Left lung (tissue), 10 donors: ENCODE results near the gene ABLIM3. TPM values are rescaled to one million over a fixed set of nuclear protein-coding genes. Genes with fewer than 3 reads are reported as not detected.

Experiments used
- ATAC-seq: fragments of 200-7000 bp; cut with Tn5 transposase; one replicate; pipeline ENCODE4 v1.9.1; 2020; ENCODE audit warnings: moderate library complexity
- DNase-seq, 4 donors: peaks; one replicate each; pipeline ENCODE4 v3.0.0-alpha.2; 2013 to 2020
- H3K27ac ChIP-seq, 2 donors: fragments of 200-600 bp; sonication (generic) in 1 of 2; one replicate each; pipeline versions ENCODE4 v1.5.0 to v1.8.0; 2020 to 2021
- H3K27me3 ChIP-seq, 2 donors: fragments of 200-600 bp; sonication (generic) in 1 of 2; one replicate each; pipeline versions ENCODE4 v1.5.0 to v1.8.0; 2020 to 2021
- H3K36me3 ChIP-seq, 2 donors: fragments of 200-600 bp; sonication (generic) in 1 of 2; one replicate each; pipeline versions ENCODE4 v1.5.0 to v1.8.0; 2020 to 2021
- H3K4me1 ChIP-seq, 2 donors: fragments of 200-600 bp; one replicate each; pipeline ENCODE4 v1.8.0; 2021
- H3K4me3 ChIP-seq, 2 donors: fragments of 200-600 bp; sonication (generic) in 1 of 2; one replicate each; pipeline versions ENCODE4 v1.5.0 to v1.8.0; 2020 to 2021; ENCODE audit warnings: mild to moderate bottlenecking in 1 of 2
- H3K9me3 ChIP-seq, 2 donors: fragments of 200-600 bp; sonication (generic) in 1 of 2; one replicate each; pipeline versions ENCODE4 v1.5.0 to v1.8.0; 2020 to 2021
- CTCF ChIP-seq, 2 donors: fragments of 200-600 bp; sonication (generic) in 1 of 2; IDR thresholded peaks; one replicate each; pipeline versions ENCODE4 v1.5.0 to v1.8.0; 2021; ENCODE audit warnings: antibody characterized with exemption in 2 of 2
- intact Hi-C, 2 donors: fragments of 100-400 bp; cut with DNase I; formaldehyde crosslinking; loops; one replicate each; pipeline versions ENCODE4 v1.11.2 to v1.14.2; 2022
- polyA plus RNA-seq, 6 donors: library from polyadenylated mRNA; unstranded; fragments of 120-200 nt; gene quantifications; one replicate each; pipeline ENCODE4 v1.2.1, GENCODE V29; 2013; ENCODE audit not compliant: insufficient read length in 6 of 6
- total RNA-seq, 2 donors: library from RNA; stranded (reverse); fragmentation: NEBNext Ultra II Directional; extraction: Animal tissue kit (Norgen Biotek cat#: 25700); gene quantifications; one replicate each; pipeline ENCODE4 v1.2.1, GENCODE V29; 2021
- donor health status: DM: no; HTN: yes; CAD: no.
- donor health status: DM: no; HTN: no; CAD: no.

The ABLIM3 gene
- total and polyA plus RNA-seq, 8 donors: 33.2 to 145 (median 108) TPM

- H3K27me3 ChIP-seq: no peaks in the 10 kb centered on the region
- no peak for ATAC-seq
- H3K9me3 ChIP-seq: no peaks in the 10 kb centered on the region
- H3K27ac ChIP-seq: no peak overlapping the region
- H3K4me3 ChIP-seq: no peak overlapping the region
- intact Hi-C loops: no loop called here
- no peaks in the 10 kb centered on the region for H3K36me3 ChIP-seq
- DNase-seq: no peak
- H3K4me1 ChIP-seq: peaks cover 5 to 11% of the 10 kb centered on the region in 2 donors
- no peak for TF ChIP-seq CTCF (IDR thresholded peaks at IDR 0.05)
These were observed 141.0 kb downstream of the ABLIM3 start for GRCh38 chr5:149282027-149282965.

GRCh38 chr5:149282966-149283332 is 141.7 kb downstream of the ABLIM3 start:
- intact Hi-C loops: no loop called here
- Histone ChIP-seq H3K9me3 (no peaks in the 10 kb centered on the region), H3K36me3 (no peaks in the 10 kb centered on the region), H3K4me3 (no peak overlapping the region), H3K27ac (no peak overlapping the region), H3K4me1 (peaks cover 3 to 9% of the 10 kb centered on the region in 2 donors), H3K27me3 (no peaks in the 10 kb centered on the region)
- no peak for DNase-seq
- TF ChIP-seq CTCF (IDR thresholded peaks at IDR 0.05): no peak
- no peak for ATAC-seq

GRCh38 chr5:149283626-149284480 is 142.6 kb downstream of the ABLIM3 start:
- H3K4me1 ChIP-seq: peaks cover 0 to 7% of the 10 kb centered on the region in 2 donors
- H3K4me3 ChIP-seq: no peak overlapping the region
- TF ChIP-seq CTCF (IDR thresholded peaks at IDR 0.05): no peak
- intact Hi-C loops: no loop called here
- DNase-seq: no peak
- H3K36me3 ChIP-seq: no peaks in the 10 kb centered on the region
- no peak overlapping the region for H3K27ac ChIP-seq
- H3K27me3 ChIP-seq: no peaks in the 10 kb centered on the region
- H3K9me3 ChIP-seq: no peaks in the 10 kb centered on the region
- ATAC-seq: no peak

GRCh38 chr5:149284501-149284900 is 143.2 kb downstream of the ABLIM3 start:
- TF ChIP-seq CTCF (IDR thresholded peaks at IDR 0.05): no peak
- no peak overlapping the region for H3K4me3 ChIP-seq
- H3K27me3 ChIP-seq: no peaks in the 10 kb centered on the region
- no peak overlapping the region for H3K27ac ChIP-seq
- ATAC-seq: no peak
- peaks cover 0 to 13% of the 10 kb centered on the region in 2 donors for H3K4me1 ChIP-seq
- intact Hi-C loops: no loop called here
- no peaks in the 10 kb centered on the region for H3K9me3 ChIP-seq
- no peak for DNase-seq
- no peaks in the 10 kb centered on the region for H3K36me3 ChIP-seq

- no peaks in the 10 kb centered on the region for H3K9me3 ChIP-seq
- intact Hi-C loops: no loop called here
- H3K27ac ChIP-seq: no peak overlapping the region
- H3K27me3 ChIP-seq: no peaks in the 10 kb centered on the region
- TF ChIP-seq CTCF (IDR thresholded peaks at IDR 0.05): no peak
- DNase-seq (no peak), ATAC-seq (no peak)
- H3K4me1 ChIP-seq: peaks cover 0 to 20% of the 10 kb centered on the region in 2 donors
- H3K4me3 ChIP-seq: no peak overlapping the region
- no peaks in the 10 kb centered on the region for H3K36me3 ChIP-seq
These were observed 143.9 kb downstream of the ABLIM3 start for GRCh38 chr5:149285153-149285552.
